ENCODE results near the gene ADCY3.

Gene ADCY3

GRCh38 chr2:24874035-24874434 lies 46.0 kb downstream of the ADCY3 start:
- no peaks in the 10 kb centered on the region for H3K9me2 ChIP-seq (ENCODE audit: low read depth, low read length)
- H3K4me3 ChIP-seq (ENCODE audit: low read depth, low read length, poor library complexity, severe bottlenecking), result no peak overlapping the region
- TF ChIP-seq EZH2 (IDR thresholded peaks at IDR 0.05; ENCODE audit: borderline replicate concordance, low read length), result no peak
- no peak for TF ChIP-seq CTCF (IDR thresholded peaks at IDR 0.05; ENCODE audit: low read length)
- H3K27ac ChIP-seq (ENCODE audit: low read depth, low read length, poor library complexity, severe bottlenecking), result no peak overlapping the region
- no peak overlapping the region for H3K4me2 ChIP-seq (ENCODE audit: low read length)
- H3K79me2 ChIP-seq (ENCODE audit: insufficient read depth, low read length), result no peaks in the 10 kb centered on the region
- no peak overlapping the region for H2AFZ ChIP-seq (ENCODE audit: low read length)
- no peaks in the 10 kb centered on the region for H3K27me3 ChIP-seq (ENCODE audit: insufficient read depth, low read length)
- no peaks in the 10 kb centered on the region for H3F3A ChIP-seq (ENCODE audit: insufficient read depth, low read length)
- H4K20me1 ChIP-seq (ENCODE audit: insufficient read depth, low read length), result no peaks in the 10 kb centered on the region
- peaks cover 6% of the 10 kb centered on the region for H3K4me1 ChIP-seq (ENCODE audit: insufficient read depth, low read length, severe bottlenecking)
- no peaks in the 10 kb centered on the region for H3K9me3 ChIP-seq (ENCODE audit: low read length)
- H3K9ac ChIP-seq (ENCODE audit: low read length), result no peak overlapping the region
- peaks cover 23% of the 10 kb centered on the region; the same call in 1 of the 2 replicates for H3K36me3 ChIP-seq (ENCODE audit: insufficient read depth, low read length)

- Histone ChIP-seq H3K9me3 (ENCODE audit: low read length) (no peaks in the 10 kb centered on the region), H2AFZ (ENCODE audit: low read length) (no peak overlapping the region), H3F3A (ENCODE audit: insufficient read depth, low read length) (no peaks in the 10 kb centered on the region), H3K36me3 (ENCODE audit: insufficient read depth, low read length) (peaks cover 23% of the 10 kb centered on the region; the same call in 1 of the 2 replicates), H3K27ac (ENCODE audit: low read depth, low read length, poor library complexity, severe bottlenecking) (no peak overlapping the region), H3K4me1 (ENCODE audit: insufficient read depth, low read length, severe bottlenecking) (peaks cover 2% of the 10 kb centered on the region), H3K4me2 (ENCODE audit: low read length) (no peak overlapping the region), H3K9ac (ENCODE audit: low read length) (no peak overlapping the region), H3K9me2 (ENCODE audit: low read depth, low read length) (no peaks in the 10 kb centered on the region), H3K27me3 (ENCODE audit: insufficient read depth, low read length) (no peaks in the 10 kb centered on the region), H4K20me1 (ENCODE audit: insufficient read depth, low read length) (no peaks in the 10 kb centered on the region), H3K79me2 (ENCODE audit: insufficient read depth, low read length) (no peaks in the 10 kb centered on the region), H3K4me3 (ENCODE audit: low read depth, low read length, poor library complexity, severe bottlenecking) (no peak overlapping the region)
- no peak for TF ChIP-seq CTCF (IDR thresholded peaks at IDR 0.05; ENCODE audit: low read length)
- no peak for TF ChIP-seq EZH2 (IDR thresholded peaks at IDR 0.05; ENCODE audit: borderline replicate concordance, low read length)
These were observed 46.4 kb downstream of the ADCY3 start for GRCh38 chr2:24873619-24874018.

- Histone ChIP-seq H3K4me1 (ENCODE audit: insufficient read depth, low read length, severe bottlenecking) (no peaks in the 10 kb centered on the region), H3K9me2 (ENCODE audit: low read depth, low read length) (no peaks in the 10 kb centered on the region), H3K36me3 (ENCODE audit: insufficient read depth, low read length) (peaks cover 27% of the 10 kb centered on the region; the same call in 1 of the 2 replicates), H3K4me3 (ENCODE audit: low read depth, low read length, poor library complexity, severe bottlenecking) (no peak overlapping the region), H3K4me2 (ENCODE audit: low read length) (no peak overlapping the region), H3K9ac (ENCODE audit: low read length) (no peak overlapping the region), H3K27ac (ENCODE audit: low read depth, low read length, poor library complexity, severe bottlenecking) (no peak overlapping the region), H3F3A (ENCODE audit: insufficient read depth, low read length) (no peaks in the 10 kb centered on the region), H3K79me2 (ENCODE audit: insufficient read depth, low read length) (no peaks in the 10 kb centered on the region), H2AFZ (ENCODE audit: low read length) (no peak overlapping the region), H3K27me3 (ENCODE audit: insufficient read depth, low read length) (no peaks in the 10 kb centered on the region), H4K20me1 (ENCODE audit: insufficient read depth, low read length) (no peaks in the 10 kb centered on the region), H3K9me3 (ENCODE audit: low read length) (no peaks in the 10 kb centered on the region)
- TF ChIP-seq CTCF (IDR thresholded peaks at IDR 0.05; ENCODE audit: low read length) (no peak), EZH2 (IDR thresholded peaks at IDR 0.05; ENCODE audit: borderline replicate concordance, low read length) (no peak)
These were observed 47.5 kb downstream of the ADCY3 start for GRCh38 chr2:24872344-24873115.

All from OCI-LY1 (cell line).